Hypothalamus (tissue), 51 donors: ENCODE data around the gene UMODL1.

Source experiments
- DNase-seq, 51 donors: peaks; one replicate each; lab custom pipeline; 2025; lab: John Stamatoyannopoulos, UW

The UMODL1 gene

GRCh38 chr21:42095581-42095980, 24.5 kb downstream of the UMODL1 start:
- DNase-seq = no peak

GRCh38 chr21:42096566-42096965, 25.4 kb downstream of the UMODL1 start:
- DNase-seq = peak in 1 of 51 donors; percentile 16

GRCh38 chr21:42097274-42097673, 26.2 kb downstream of the UMODL1 start:
- no peak for DNase-seq

DNA sequence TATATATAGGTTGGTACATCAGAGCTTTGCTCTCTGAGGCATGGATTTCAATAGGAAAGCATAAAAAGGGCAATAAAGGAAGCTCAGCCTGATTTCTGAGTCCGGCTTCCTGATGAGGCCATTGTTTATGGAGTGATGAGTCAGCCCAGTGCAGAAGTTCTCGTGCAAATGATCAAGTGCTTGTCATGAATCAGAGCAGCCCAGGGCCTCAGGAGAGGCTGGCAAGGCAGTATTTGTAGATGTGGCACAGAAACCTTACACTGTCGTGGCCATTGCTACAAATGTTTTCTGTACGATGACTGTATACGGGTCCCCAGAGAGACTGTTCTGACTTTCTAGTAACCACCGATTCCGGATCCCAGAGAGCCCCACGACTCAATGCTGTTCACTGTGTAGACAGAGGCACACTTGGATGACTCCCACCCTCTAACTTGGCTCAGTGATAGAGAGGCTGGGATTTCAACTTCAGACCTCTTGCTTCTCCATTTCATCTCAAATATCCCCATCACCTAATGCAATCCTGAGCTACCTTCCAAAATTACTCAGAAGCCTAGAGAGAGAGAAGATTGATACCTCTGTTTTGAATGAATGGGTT, 26.8 kb downstream of the UMODL1 start:
- DNase-seq = peak in 6 of 51 donors; percentile 27 to 71 (median 46)

DNA sequence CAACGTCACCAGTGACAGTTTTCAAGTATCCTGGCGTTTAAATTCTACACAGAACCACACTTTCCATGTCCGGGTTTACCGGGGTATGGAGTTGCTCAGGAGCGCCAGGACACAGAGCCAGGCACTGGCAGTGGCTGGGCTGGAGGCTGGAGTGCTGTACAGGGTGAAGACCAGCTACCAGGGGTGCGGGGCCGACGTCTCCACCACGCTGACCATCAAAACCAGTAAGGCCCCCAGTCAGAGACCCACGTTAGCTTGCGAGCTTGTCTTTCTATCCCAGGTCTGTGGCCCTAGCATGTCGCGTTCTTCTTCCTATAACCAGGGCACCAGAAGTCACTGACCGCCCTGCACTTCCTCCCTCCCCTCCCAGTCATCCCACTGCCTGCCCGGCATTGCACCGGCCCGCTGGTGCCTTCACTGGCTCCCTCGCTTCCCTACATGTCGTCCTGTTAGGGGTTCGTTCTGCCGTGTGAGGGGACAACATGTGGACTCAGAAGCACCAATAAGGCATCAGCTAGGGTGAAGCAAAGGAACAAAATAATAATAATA, 27.9 kb downstream of the UMODL1 start:
- no peak for DNase-seq

GRCh38 chr21:42101246-42101645, 30.1 kb downstream of the UMODL1 start:
- no peak for DNase-seq

DNA sequence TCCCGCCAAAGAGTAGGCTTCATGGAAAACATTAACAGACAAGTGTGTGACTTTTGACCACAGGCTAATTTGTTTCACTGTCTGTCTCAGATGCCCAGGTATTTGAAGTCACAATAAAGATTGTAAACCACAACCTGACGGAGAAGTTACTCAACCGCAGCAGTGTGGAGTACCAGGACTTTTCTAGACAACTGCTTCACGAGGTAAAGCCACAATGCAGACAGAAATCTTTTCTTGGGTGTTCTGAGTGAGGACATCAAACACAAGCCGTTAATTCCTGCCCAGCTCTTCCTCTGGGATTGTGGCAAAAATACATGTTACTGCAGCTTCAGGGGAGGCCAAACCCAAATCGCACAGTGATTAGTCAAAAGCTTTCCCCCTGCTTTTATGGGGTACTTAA, 31.0 kb downstream of the UMODL1 start:
- no peak for DNase-seq

GRCh38 chr21:42102526-42102925, 31.4 kb downstream of the UMODL1 start:
- no peak for DNase-seq

- no peak for DNase-seq
Measured at GRCh38 chr21:42102991-42103390, 31.9 kb downstream of the UMODL1 start.

GRCh38 chr21:42103843-42104242, 32.7 kb downstream of the UMODL1 start:
- DNase-seq = no peak

DNA sequence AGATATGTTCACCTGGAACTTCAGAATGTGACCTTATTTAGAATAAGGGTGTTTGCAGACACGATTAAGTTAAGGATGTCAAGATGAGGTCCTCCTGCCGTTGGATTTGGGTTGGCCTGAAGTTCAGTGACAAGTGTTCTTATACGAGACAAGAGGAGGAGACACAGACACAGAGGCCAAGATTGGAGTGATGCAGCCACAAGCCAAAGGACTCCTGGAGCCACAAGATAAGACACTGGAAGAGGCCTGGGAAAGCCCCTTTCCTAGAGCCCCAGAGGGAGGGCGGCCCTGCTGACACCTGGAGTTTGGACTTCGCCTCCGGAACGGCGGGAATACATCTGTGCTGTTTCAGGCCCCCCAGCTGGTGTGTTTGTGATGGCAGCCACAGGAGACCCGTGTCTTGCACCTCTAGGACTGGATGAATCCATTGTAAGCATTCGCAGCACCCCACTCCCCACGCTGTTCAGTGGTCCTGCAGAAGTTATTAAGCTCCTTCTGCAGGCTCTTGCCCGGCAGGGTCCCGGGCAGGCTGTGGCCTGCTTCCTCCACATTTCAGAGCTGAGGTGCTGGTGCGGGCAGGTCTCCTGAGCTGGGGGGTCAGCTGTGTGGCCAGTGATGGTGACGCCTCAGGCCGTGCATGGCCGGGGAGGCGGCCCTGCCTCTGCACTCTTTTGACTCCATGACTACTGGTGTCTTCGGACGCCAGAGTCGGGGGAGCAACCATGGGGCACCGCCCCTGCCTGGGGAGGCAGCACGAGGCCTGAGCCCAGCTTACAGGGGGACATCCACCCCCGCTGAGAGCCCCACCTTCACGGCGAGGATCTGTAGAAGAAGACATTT, 34.6 kb downstream of the UMODL1 start:
- no peak for DNase-seq

GRCh38 chr21:42106425-42106824, 35.3 kb downstream of the UMODL1 start:
- no peak for DNase-seq

DNA sequence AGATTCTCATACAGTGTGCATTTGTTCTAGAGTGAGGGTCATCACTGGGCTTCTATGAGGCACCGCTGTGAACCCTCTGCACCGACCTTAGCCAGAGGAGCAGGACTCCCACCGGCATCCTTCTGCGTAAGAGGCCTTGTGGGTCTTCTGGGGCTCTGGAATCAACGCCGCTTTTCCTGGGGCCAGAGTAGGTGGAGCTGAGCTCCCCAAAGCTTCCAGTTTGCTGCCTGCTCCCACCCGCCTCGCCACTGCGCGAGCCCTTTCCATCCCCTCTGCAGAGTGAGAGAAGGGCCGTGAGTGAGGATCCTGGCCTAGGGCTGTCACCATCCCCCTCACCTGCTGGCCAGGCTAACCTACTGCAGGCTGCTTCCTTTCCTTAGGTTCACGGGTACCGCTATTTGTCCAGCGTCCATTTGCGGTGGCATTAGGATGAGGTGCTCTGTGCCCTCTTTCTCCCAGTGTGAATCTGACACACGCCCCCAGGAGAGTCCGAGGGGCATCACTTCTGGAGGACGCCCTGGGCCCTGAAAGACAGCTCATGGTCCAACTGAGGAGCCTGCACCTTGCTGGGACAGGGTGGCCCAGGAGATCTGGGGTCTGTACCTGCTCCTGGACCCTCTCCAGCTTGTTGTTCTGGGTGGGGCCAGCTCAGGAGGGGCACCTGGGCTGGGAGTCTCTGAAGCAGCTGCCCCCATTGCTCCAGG, 36.2 kb downstream of the UMODL1 start:
- DNase-seq = no peak

DNA sequence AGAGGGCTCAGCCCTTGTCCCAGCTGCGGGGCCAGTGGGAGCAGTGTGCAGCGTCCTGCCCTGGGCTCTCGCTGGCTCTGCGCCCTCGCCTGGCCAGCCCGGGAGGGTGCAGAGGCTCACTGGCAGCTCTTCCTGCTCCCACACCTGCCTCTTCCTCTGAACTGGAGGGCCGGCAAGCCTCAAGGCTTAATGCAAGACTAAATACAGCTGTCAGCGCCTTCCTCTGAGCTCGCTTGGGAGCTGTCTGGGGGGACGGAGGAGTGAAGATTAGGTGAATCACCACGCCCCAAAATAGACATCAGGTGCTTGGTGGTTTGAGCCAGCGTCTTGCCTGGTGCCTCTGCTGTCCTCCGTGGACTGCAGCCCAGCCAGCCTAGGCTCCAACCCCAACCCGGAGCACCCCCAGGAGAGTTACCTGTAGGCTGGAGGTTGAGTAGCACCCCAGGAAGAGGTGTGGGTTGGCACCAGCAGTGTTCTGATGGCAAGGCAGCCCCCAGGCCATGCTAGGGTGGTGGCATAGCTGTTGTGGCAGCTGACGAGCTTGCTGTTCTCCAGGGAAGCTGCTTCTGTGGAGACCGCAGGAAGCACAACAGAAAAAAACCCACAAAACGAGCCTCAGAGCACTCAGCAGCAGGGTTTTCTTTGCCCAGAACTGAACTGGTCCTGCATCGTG, 36.9 kb downstream of the UMODL1 start:
- DNase-seq = peak in 15 of 51 donors; percentile 6 to 70 (median 30)

DNA sequence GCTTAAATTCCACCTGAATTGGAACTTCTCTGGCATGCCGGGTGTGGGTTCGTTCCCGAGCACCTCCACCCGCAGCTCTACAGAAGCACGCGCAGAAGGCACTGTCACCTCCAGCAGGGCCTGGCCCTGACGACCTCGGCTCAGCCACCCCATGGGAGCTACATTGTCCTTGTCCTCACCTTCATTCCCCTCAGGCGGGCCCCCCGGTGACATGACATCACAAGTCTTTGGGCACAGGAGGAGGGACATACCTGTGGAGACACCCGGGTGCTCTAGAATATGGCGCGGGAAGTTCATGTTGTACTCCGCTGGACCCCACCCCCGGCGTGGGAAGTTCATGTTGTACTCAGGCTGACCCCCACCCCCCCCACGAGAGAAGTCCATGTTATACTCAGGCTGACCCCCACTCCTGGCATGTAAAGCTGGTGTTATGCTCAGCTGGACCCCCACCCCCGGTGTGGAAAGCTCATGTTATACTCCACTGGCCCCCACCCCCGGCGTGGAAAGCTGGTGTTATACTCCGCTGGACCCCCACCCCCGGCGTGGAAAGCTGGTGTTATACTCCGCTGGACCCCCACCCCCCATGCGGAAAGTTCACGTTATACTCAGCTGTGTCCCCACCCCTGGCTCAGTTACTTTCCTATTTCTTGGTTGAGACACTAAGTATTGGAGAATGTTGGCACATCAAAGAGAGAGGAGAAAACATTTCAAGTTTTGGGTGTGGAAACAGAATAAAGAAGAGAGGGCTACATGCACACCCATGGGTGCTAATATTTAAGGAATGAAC, 37.6 kb downstream of the UMODL1 start:
- no peak for DNase-seq

GRCh38 chr21:42109473-42109872, 38.4 kb downstream of the UMODL1 start:
- DNase-seq = no peak

DNA sequence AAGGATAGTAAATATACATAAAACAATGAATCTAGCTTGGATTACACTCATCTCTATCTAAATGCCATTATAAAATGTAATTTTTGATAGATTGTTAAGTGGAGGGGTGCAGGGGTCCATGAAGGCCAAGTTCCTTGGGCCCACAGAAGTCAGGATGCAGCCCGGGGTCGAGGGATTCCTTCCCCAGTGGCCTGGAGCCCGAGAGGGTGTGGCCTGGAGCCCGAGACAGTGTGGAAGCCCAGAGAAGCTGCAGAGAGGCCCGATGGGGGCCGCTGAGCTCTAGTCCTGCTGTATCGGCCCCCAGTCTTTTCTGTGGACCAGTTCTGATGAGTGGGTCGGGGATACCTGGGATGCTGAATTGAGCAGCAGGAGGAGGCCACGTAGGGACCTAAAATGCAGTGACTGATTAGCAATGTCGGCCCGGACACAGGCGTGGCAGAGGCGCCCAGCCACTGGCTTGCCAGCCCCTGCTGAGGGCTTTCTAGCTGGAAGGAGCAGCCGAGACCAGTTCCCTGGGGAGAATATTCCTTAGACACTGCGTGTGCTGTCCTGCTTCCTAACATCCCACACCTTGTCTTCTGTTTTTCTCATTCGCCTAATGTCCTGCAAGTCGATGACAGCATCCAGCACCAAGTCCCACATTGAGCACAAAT, 38.9 kb downstream of the UMODL1 start:
- DNase-seq = no peak

DNA sequence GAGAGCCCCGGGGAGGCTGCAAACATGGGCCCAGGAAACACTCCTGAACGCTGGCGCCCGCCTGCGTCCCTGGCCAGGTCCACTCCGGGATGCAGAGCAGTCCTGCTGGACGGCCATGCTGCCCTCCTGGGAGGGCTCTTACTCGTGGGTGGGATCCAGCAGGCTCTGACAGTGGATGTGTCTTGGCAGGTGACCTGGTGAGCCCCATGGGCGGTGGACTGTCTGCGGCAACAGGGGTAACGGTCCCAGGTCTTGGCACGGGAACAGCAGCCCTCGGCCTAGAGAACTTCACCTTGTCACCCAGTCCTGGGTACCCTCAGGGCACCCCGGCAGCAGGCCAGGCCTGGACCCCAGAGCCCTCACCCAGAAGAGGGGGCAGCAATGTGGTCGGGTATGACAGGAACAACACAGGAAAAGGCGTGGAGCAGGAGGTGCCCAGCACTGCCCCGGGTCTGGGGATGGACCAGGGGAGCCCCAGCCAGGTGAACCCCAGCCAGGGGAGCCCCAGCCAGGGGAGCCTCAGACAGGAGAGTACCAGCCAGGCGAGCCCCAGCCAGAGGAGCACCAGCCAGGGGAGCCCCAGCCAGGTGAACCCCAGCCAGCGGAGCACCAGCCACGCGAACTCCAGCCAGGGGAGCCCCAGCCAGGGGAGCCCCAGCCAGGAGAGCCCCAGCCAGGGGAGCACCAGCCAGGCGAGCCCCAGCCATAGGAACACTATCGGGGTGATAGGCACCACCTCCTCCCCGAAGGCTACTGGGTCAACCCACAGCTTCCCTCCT, 39.8 kb downstream of the UMODL1 start:
- no peak for DNase-seq

GRCh38 chr21:42111470-42111743, 40.3 kb downstream of the UMODL1 start:
- DNase-seq = no peak
